Left ventricle myocardium inferior (tissue), 1 donor: Measurements from ENCODE around the gene PPTC7. TPM values are rescaled to one million over a fixed set of nuclear protein-coding genes. Genes with fewer than 3 reads are reported as not detected.
"Not testable (repeated sequence)": the region's sequence is repeated elsewhere in the genome, so short reads cannot be mapped to it uniquely, and the experiment has no call there.

ENCODE experiments used
- DNase-seq: peaks from one replicate; pipeline ENCODE4 v3.0.0-alpha.2; 2020
- H3K27ac ChIP-seq: fragments of 200-600 bp; replicated peaks from 2 replicates; pipeline ENCODE4 v1.8.0; 2021
- H3K27me3 ChIP-seq: fragments of 200-600 bp; 2 replicates; pipeline ENCODE4 v1.8.0; 2021; ENCODE audit warnings: low read depth
- H3K36me3 ChIP-seq: fragments of 200-600 bp; 2 replicates; pipeline ENCODE4 v1.8.0; 2021
- H3K4me1 ChIP-seq: fragments of 200-600 bp; 2 replicates; pipeline ENCODE4 v1.8.0; 2021
- H3K4me3 ChIP-seq: fragments of 200-600 bp; 2 replicates; pipeline ENCODE4 v1.8.0; 2021; ENCODE audit warnings: mild to moderate bottlenecking, moderate library complexity
- H3K9me3 ChIP-seq: fragments of 200-600 bp; replicated peaks from 2 replicates; pipeline ENCODE4 v1.8.0; 2021
- intact Hi-C: fragments of 100-400 bp; cut with micrococcal nuclease; formaldehyde crosslinking; loops from one replicate; pipeline ENCODE4 v1.11.0; 2022
- total RNA-seq: library from RNA; stranded (reverse); fragmentation: NEBNext Ultra II Directional; extraction: Animal tissue kit (Norgen Biotek cat#: 25700); gene quantifications from one replicate; pipeline ENCODE4 v1.2.1, GENCODE V29; 2021
- TF ChIP-seq, protein P1 (sequence below): fragments of 200-600 bp; IDR thresholded peaks from 2 replicates; pipeline ENCODE4 v1.8.0; 2021; ENCODE audit warnings: antibody characterized with exemption, mild to moderate bottlenecking, borderline replicate concordance
- donor health status: DM: no; HTN: yes; CAD: no; lungs with severe emphysema.

The PPTC7 gene
- total RNA-seq, 1 donor from 2014 or later, result 103 TPM

DNA sequence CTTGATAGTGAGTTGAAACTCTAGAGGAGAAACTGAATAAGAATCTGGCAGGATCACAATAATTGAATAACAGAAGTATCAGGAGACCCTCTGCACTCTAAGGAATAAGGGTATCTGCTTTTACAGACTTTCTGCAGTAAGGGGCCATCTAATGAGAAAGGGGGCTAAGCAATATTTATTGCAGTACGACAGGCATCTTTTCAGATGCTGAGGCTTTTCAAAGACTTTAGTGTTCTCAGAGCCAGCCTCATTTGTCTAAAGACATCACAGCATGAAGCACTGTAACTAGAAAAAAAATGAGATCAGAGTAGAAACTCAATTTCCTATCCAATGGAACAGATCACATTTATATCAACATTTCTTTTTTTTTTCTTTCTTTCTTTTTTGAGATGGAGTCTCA, 22.2 kb downstream of the PPTC7 start:
- Histone ChIP-seq H3K27ac (peak overlapping the region; percentile 82), H3K9me3 (no peaks in the 10 kb centered on the region), H3K4me1 (peaks cover 100% of the 10 kb centered on the region), H3K36me3 (no peaks in the 10 kb centered on the region), H3K4me3 (no peak overlapping the region), H3K27me3 (no peaks in the 10 kb centered on the region)
- TF ChIP-seq, protein P1, sequence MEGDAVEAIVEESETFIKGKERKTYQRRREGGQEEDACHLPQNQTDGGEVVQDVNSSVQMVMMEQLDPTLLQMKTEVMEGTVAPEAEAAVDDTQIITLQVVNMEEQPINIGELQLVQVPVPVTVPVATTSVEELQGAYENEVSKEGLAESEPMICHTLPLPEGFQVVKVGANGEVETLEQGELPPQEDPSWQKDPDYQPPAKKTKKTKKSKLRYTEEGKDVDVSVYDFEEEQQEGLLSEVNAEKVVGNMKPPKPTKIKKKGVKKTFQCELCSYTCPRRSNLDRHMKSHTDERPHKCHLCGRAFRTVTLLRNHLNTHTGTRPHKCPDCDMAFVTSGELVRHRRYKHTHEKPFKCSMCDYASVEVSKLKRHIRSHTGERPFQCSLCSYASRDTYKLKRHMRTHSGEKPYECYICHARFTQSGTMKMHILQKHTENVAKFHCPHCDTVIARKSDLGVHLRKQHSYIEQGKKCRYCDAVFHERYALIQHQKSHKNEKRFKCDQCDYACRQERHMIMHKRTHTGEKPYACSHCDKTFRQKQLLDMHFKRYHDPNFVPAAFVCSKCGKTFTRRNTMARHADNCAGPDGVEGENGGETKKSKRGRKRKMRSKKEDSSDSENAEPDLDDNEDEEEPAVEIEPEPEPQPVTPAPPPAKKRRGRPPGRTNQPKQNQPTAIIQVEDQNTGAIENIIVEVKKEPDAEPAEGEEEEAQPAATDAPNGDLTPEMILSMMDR, result no peak
- no peak for DNase-seq
- intact Hi-C loops, result no loop called here

DNA sequence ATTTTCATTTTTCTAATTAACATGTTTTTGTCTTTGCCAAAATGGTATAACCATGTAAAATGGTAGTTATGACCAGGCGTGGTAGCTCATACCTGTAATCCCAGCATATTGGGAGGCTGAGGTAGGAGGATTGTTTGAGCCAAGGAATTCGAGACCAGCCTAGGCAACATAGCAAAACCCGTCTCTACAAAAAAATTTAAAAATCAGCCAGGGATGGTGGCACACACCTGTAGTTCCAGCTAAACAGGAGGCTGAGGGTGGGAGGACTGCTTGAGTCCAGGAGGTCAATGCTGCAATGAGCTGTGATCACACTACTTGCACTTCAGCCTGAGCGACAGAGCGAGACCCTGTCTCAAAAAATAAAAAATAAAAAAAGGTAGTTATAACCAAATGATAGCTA, 23.1 kb downstream of the PPTC7 start:
- intact Hi-C loops, result no loop called here
- no peaks in the 10 kb centered on the region for H3K27me3 ChIP-seq
- H3K27ac ChIP-seq, result peak overlapping the region; percentile 82
- H3K9me3 ChIP-seq, result no peaks in the 10 kb centered on the region
- no peaks in the 10 kb centered on the region for H3K36me3 ChIP-seq
- no peak for DNase-seq
- H3K4me3 ChIP-seq, result no peak overlapping the region
- TF ChIP-seq, protein P1, result no peak
- peaks cover 100% of the 10 kb centered on the region for H3K4me1 ChIP-seq

DNA sequence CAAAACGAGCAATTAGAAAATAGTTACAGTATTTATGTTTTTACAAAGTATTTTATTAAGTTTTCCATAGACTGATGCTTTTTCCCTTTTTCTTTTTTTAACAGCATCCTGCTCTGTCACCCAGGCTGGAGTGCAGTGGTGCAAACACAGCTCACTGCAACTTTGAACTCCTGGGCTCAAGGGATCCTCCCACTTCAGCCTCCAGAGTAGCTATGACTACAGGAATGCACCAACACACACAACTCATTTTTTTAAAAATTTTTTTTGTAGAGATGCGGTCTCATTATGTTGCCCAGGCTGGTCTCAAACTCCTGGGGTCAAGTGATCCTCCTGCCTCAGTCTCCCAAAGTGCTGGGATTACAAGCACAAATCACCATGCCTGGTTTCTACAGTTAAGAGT, 24.2 kb downstream of the PPTC7 start:
- Histone ChIP-seq H3K4me1 (peaks cover 100% of the 10 kb centered on the region), H3K27ac (peak overlapping the region; percentile 23)
- H3K4me3 ChIP-seq, H3K9me3 ChIP-seq, H3K36me3 ChIP-seq, intact Hi-C loops, DNase-seq, H3K27me3 ChIP-seq: not testable (repeated sequence)

DNA sequence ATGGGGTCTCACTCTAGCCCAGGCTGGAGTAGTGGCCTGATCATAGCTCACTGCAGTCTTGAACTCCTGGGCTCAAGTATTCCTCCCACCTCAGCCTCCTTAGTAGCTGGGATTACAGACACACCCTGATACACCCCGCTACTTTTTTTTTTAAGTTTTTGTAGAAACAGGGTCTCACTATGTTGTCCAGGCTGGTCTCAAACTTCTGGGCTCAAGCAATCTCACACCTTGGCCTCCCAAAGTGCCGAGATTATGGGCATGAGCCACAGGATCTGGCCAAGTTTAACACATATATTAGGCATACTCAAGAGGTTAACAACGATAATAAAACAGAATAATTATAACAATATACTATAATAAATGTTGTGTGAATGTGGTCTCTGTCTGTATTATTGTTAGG, 25.8 kb downstream of the PPTC7 start:
- H3K4me3 ChIP-seq, result no peak overlapping the region
- H3K4me1 ChIP-seq, result peaks cover 98% of the 10 kb centered on the region
- H3K9me3 ChIP-seq, result no peaks in the 10 kb centered on the region
- H3K36me3 ChIP-seq, result no peaks in the 10 kb centered on the region
- intact Hi-C loops, result no loop called here
- H3K27me3 ChIP-seq, result no peaks in the 10 kb centered on the region
- no peak for DNase-seq
- TF ChIP-seq, protein P1, result no peak
- H3K27ac ChIP-seq, result peak overlapping the region; percentile 67

DNA sequence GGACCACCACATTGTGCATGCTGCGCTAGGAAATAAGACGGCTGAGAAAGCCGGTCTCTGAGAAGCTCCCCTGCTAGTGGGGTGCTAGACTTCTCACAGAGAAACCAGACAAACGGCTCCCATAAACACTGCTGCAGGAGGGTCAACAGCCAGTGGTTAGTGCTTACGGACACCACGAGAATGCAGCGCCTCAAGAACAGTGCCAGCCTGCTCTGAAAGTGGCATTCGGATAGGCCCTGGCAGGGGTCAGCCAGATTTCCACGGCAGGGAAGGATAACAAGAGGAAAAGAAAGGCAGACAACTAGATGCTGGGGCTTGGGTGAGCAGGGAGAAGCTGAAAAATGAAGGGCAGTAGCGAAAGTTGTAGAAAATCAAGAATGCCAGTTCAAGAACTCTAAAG, 26.4 kb downstream of the PPTC7 start:
- intact Hi-C loops, result no loop called here
- TF ChIP-seq, protein P1, result no peak

DNA sequence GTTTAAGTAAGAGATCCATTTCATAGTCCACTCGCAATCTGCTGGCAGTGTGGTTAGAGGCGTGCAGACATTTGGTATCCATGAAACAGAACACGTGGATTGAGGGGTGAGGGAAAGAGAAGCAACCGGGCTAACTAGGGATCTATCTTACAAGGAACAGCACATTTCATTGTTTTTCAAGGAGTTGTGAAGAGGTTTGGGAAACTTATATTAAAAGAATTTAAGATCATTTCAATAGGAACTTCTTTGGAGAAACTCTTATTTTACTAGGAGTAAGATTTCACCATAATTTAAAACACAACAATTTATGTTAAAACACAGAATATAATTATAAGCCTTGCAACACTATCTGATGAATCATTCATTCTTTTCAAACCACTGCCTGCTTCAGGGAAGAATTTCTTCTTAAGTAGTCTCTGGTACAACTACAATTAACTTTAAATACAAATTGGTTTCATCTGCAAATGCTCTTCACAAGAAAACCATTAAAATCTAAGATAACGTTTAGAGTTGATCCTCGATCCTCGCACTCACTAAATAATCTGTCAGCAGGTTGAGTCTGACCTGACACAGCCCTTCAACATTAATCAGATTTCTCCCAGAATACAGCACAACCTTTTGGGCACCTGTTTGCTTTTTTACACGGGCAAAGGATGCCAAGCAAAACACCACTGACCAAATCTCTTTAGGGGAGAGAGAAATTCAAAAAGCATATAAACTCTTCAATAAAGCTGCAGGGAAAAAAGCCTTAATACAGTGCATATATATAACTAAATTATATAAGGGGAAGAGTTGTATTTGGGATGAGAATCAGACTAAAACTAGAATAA, 27.3 kb downstream of the PPTC7 start:
- Histone ChIP-seq H3K27ac (peak overlapping the region; percentile 67), H3K4me1 (peaks cover 98% of the 10 kb centered on the region), H3K36me3 (peaks cover 11% of the 10 kb centered on the region), H3K4me3 (no peak overlapping the region), H3K27me3 (no peaks in the 10 kb centered on the region), H3K9me3 (no peaks in the 10 kb centered on the region)
- intact Hi-C loops, result no loop called here
- TF ChIP-seq, protein P1, result no peak
- no peak for DNase-seq

More for the DNA sequence above, 26.4 kb downstream of the PPTC7 start:
- Histone ChIP-seq H3K36me3 (peaks cover 2% of the 10 kb centered on the region), H3K4me3 (peak overlapping the region; percentile 10), H3K27me3 (no peaks in the 10 kb centered on the region), H3K4me1 (peaks cover 98% of the 10 kb centered on the region), H3K27ac (peak overlapping the region; percentile 67), H3K9me3 (no peaks in the 10 kb centered on the region)
- no peak for DNase-seq
